Measurements from ENCODE around the gene PRELP.

Gene PRELP

GRCh38 chr1:203481196-203481595 is 5.6 kb downstream of the PRELP start:
- no peak for TF ChIP-seq SIN3A (IDR thresholded peaks at IDR 0.05; ENCODE audit: borderline replicate concordance, insufficient read depth, low read length)
- no peak for TF ChIP-seq FOXP2 (optimal IDR thresholded peaks at IDR 0.05; ENCODE audit: borderline replicate concordance, extremely low read depth, extremely low read length, insufficient read depth)
- no peak for TF ChIP-seq REST (IDR thresholded peaks at IDR 0.05; ENCODE audit: insufficient read depth in 1 of 2, low read depth in 2 of 2, low read length in 2 of 2)
- no peak for TF ChIP-seq POLR2AphosphoS5 (IDR thresholded peaks at IDR 0.05; ENCODE audit: low read depth, low read length)
- TF ChIP-seq TAF1 (IDR thresholded peaks at IDR 0.05; ENCODE audit: borderline replicate concordance, insufficient read depth, low read length): no peak

GRCh38 chr1:203486618-203487370 is 11.2 kb downstream of the PRELP start:
- TF ChIP-seq TAF1 (IDR thresholded peaks at IDR 0.05; ENCODE audit: borderline replicate concordance, insufficient read depth, low read length): no peak
- TF ChIP-seq POLR2AphosphoS5 (IDR thresholded peaks at IDR 0.05; ENCODE audit: low read depth, low read length): no peak
- TF ChIP-seq REST (IDR thresholded peaks at IDR 0.05; ENCODE audit: insufficient read depth in 1 of 2, low read depth in 2 of 2, low read length in 2 of 2): no peak
- no peak for TF ChIP-seq FOXP2 (optimal IDR thresholded peaks at IDR 0.05; ENCODE audit: borderline replicate concordance, extremely low read depth, extremely low read length, insufficient read depth)
- no peak for TF ChIP-seq SIN3A (IDR thresholded peaks at IDR 0.05; ENCODE audit: borderline replicate concordance, insufficient read depth, low read length)

GRCh38 chr1:203488539-203488938 is 12.9 kb downstream of the PRELP start:
- TF ChIP-seq FOXP2 (optimal IDR thresholded peaks at IDR 0.05; ENCODE audit: borderline replicate concordance, extremely low read depth, extremely low read length, insufficient read depth): no peak
- no peak for TF ChIP-seq REST (IDR thresholded peaks at IDR 0.05; ENCODE audit: insufficient read depth in 1 of 2, low read depth in 2 of 2, low read length in 2 of 2)
- TF ChIP-seq SIN3A (IDR thresholded peaks at IDR 0.05; ENCODE audit: borderline replicate concordance, insufficient read depth, low read length): no peak
- TF ChIP-seq POLR2AphosphoS5 (IDR thresholded peaks at IDR 0.05; ENCODE audit: low read depth, low read length): no peak
- TF ChIP-seq TAF1 (IDR thresholded peaks at IDR 0.05; ENCODE audit: borderline replicate concordance, insufficient read depth, low read length): no peak

GRCh38 chr1:203490607-203491006 is 15.0 kb downstream of the PRELP start:
- TF ChIP-seq REST (IDR thresholded peaks at IDR 0.05; ENCODE audit: insufficient read depth in 1 of 2, low read depth in 2 of 2, low read length in 2 of 2): no peak
- TF ChIP-seq FOXP2 (optimal IDR thresholded peaks at IDR 0.05; ENCODE audit: borderline replicate concordance, extremely low read depth, extremely low read length, insufficient read depth): no peak
- TF ChIP-seq TAF1 (IDR thresholded peaks at IDR 0.05; ENCODE audit: borderline replicate concordance, insufficient read depth, low read length): no peak
- no peak for TF ChIP-seq POLR2AphosphoS5 (IDR thresholded peaks at IDR 0.05; ENCODE audit: low read depth, low read length)
- TF ChIP-seq SIN3A (IDR thresholded peaks at IDR 0.05; ENCODE audit: borderline replicate concordance, insufficient read depth, low read length): no peak
